KOPT-K1 (cell line): ENCODE results near the gene ACTN4.

Experiments used
- H3K27ac ChIP-seq: fragments of 200-600 bp; sonication (generic); 2 replicates; pipeline ENCODE4 v1.5.1; 2016; ENCODE audit warnings: antibody characterized with exemption, mild to moderate bottlenecking, low read depth, low read length; ENCODE audit not compliant: poor library complexity, severe bottlenecking
- H3K36me3 ChIP-seq: fragments of 200-600 bp; sonication (generic); 2 replicates; pipeline ENCODE4 v1.5.1; 2017; ENCODE audit warnings: antibody characterized with exemption, mild to moderate bottlenecking, low read length, moderate library complexity; ENCODE audit not compliant: insufficient read depth
- H3K9me3 ChIP-seq: fragments of 200-600 bp; sonication (generic); 2 replicates; pipeline ENCODE4 v1.5.1; 2017; ENCODE audit warnings: antibody characterized with exemption, low read length, mild to moderate bottlenecking; ENCODE audit not compliant: insufficient read depth, poor library complexity, severe bottlenecking

Gene ACTN4

DNA sequence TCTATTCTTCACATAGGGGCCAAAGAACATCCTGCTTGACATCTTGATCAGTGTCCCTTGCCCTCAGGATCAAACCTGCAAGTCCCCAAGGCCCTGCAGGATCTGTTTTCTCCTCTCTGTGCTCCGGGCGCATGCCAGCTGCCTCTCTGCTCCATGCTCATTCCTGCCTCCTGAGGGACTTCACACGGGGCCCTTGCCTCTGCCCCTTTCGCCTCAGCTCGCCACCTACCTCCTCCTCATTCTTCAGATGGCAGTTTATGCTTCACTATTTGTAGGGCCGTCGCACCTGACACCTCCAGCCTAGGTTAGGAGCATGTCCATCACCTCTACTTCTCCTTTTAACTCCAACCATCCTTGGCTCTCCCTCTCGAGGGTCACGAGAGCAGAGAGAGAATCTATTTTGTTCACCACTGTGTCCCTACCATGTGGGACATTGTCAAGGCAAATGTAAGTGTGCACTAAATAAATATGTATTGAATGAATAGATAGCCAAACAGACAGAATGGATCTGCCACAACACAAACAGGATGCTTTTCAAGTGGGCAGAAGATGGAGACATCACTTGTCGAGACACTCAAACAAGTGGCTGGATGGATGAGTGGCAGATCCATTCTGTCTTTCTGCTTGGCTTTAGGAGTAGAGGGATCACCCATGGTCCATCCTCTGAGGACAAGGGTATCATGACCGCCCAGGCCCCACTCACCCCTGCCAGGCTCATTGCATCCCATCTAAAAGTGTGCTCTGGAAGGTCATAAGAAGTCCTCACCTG lies 29.6 kb downstream of the ACTN4 start:
- Histone ChIP-seq H3K9me3 (no peaks in the 10 kb centered on the region), H3K27ac (no peak overlapping the region), H3K36me3 (no peaks in the 10 kb centered on the region)

DNA sequence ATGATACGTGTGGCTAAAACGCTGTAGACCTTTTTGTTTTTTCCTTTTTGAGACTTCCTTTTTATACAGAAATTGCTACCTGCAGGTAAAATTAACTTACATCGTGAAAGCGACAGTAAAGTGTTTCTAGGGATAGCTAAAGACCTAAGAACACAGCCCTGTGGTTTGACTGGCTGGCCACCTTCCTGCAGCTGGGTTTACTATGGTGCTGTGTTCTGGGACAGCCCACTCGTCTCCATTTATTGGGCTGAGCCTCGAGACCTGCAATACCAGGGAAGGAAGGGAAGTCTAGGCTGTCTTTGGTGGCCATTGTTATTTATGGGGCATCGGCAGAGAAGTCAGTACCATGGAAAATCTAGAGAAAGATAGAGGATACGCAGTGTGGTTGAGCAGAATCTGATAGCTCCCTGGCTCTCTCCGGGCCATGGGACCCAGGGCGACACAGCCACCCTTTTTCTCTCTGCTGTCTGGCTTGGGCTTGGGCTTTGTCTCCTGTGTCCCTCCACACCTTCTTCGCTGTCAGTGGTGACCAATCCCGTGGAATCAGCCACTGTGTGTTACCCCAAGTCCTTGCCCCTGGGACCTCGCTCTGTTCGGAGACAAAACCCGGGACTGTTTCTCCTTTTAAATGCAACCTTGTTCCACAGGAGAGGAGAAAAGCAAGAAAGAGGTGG lies 30.9 kb downstream of the ACTN4 start:
- H3K27ac ChIP-seq, result no peak overlapping the region
- H3K9me3 ChIP-seq, result no peaks in the 10 kb centered on the region
- no peaks in the 10 kb centered on the region for H3K36me3 ChIP-seq

DNA sequence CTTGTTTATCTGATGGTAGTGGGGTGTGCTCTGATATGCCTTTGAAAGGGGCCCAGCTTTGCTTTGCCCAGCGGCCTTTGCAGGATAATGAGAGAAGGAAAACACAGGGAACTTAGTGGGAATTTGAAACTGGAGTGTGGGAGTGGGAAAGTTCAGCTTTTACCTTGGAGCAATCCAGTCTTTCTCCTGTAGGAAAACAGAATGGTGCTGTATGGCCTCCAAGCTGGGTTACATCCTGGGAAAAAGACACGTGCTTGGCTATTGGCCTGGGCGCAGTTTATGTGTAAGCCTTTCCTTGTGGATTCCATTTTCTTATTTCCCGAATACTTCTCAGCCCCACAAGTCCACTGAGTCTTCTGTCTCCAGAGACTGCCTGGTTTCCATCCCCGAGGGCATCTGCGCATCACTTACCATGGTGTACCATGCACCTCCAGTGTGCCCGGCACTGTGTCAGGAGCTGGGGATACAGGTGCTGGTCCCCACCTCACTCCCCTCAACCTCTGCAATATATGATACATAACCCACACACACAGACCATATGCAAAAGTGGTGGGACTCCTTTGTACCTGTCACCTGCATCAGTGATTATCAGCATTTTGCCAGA lies 31.5 kb downstream of the ACTN4 start:
- Histone ChIP-seq H3K27ac (no peak overlapping the region), H3K36me3 (no peaks in the 10 kb centered on the region), H3K9me3 (no peaks in the 10 kb centered on the region)

DNA sequence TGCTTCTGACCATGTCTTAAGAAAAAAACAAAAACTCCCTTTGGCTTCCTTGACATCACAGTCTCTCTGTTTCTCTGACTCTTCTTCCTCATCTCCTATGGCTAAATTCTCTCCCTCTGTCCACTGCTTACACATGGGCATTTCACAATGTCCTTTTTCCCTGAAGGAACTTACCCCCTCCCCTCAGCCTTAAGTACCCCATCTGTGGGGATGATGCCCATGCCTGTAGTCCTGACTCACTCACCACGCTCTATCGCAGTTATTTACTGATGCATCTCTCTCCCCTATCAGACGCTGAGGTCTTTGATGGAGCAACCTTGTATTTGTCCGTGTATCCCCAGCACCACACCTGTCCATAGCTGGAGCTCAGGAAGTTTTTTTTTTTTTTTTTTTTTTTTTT lies 32.4 kb downstream of the ACTN4 start:
- Histone ChIP-seq H3K27ac (no peak overlapping the region), H3K9me3 (no peaks in the 10 kb centered on the region), H3K36me3 (no peaks in the 10 kb centered on the region)

DNA sequence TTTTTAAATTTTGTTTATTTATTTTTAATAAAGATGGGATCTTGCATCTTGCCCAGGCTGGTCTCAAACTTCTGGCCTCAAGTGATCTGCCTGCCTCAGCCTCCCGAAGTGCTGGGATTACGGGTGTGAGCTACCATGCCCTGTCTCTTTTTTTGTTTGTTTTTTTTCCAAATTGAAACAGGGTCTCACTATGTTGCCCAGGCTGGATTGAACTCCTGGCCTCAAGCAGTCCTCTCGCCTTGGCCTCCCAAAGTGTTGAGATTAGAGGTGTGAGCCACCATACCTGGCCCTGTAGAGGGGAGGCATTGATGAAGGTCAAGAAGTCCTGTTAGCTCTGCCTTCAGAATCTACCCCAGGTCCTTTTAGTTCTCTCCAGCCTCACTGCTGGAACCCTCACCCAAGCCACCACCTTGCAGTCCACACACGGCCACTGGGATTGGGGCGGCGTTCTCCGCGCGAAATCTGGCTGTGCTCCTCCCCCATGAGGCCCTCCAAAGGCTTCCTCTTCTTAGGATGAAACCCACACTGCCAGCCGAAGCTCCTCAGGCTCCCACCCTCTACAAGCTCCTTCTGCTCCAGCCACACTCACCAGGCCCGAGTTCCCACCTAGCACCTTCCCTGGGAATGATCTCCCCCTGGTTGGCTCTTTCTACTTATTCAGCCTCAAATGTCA lies 34.9 kb downstream of the ACTN4 start:
- Histone ChIP-seq H3K27ac (no peak overlapping the region), H3K36me3 (no peaks in the 10 kb centered on the region), H3K9me3 (no peaks in the 10 kb centered on the region)

DNA sequence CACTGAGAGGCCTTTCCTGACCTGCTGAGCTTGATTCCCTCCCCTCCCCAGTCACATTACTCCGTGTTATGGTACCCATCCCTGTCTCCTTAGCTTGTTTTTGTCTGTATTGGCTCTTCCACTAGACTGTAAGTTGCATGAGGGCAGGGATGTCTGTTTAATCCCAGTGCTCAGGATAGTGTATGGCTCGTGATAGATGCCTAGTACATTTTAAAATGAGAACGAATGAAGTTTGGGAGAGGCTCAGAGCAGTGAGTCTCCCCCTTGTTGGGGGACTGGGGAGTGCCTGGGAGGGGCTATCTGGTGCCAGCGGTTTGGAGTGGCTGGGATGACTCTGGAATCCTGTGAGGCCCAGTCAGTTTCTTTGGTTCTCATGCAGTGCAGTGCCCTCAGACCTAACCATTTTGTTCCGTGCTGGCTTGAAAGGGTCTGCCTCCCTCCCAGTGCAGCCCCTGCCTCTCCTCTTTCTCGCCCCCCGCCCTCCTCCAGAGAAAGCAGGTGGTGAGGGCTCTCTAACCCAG lies 35.5 kb downstream of the ACTN4 start:
- Histone ChIP-seq H3K36me3 (no peaks in the 10 kb centered on the region), H3K27ac (no peak overlapping the region), H3K9me3 (no peaks in the 10 kb centered on the region)

DNA sequence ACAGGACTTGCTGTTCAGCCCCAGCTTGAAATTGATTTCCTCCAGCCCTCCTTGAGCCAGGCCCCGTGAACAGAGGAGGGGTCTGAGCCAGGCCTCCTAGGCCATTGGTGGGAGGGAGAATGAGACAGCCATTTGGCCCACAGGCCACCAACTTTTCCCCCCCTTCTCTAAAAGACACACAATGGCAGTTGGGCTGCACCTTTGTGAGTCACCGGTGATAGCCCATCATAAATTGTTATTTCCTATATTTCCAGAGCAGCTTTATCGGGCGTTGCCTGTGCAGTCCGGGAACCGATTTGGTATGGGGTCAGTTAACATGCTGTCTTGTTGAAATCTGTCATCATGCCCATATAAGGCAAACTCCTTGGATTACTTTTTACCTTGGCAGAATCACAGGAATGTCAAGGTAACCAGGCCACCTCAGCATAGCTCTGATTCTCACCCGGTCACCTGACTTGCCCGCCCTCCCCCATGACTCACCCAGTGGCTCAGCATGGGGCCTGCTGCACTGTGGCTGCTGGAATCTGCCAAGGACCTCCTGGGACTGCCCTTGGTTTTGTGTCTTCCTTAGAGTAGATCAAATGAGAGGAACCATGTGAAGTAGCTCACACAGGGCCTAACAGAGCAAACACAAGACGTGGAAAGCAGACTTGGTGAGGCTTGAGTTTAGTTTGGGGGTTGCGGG lies 36.1 kb downstream of the ACTN4 start:
- no peak overlapping the region for H3K27ac ChIP-seq
- H3K36me3 ChIP-seq, result no peaks in the 10 kb centered on the region
- H3K9me3 ChIP-seq, result no peaks in the 10 kb centered on the region

DNA sequence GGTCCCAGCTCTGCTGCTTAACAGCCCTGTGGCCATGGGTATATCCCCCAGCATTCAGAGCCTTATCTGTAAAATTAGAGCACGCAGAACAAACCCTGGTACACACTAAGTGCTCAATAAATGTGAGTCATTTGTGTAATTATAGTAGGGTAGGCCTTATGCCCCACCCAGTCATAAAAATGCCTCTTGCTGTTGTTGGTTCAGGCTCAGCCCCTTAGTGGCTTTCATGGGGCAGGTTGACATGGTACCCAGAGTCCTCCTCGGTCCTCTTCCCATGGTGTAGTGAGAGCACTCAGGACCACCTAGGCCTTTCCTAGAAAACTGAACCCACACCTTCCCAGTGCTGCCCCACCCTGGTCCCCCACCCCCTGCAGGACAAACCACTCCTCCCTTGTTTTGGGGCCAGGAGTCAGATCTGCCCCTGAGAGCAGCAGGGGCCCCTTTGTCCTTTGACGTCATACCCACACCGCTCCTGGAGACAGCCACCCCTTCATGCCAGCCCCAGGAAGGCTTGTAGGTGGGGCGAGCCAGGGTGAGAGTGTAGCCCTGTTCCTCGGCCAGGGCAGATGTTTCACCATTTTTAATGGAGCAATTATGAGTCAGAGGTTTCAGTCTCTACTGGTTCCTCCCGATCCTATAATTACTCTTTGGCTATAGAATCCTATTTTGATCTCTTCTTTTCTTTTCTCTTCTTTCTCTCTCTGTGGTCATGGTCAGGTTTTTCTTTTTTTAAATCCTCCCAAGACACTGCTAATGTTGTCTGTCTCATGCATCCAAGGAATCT lies 36.8 kb downstream of the ACTN4 start:
- Histone ChIP-seq H3K36me3 (no peaks in the 10 kb centered on the region), H3K27ac (no peak overlapping the region), H3K9me3 (no peaks in the 10 kb centered on the region)

DNA sequence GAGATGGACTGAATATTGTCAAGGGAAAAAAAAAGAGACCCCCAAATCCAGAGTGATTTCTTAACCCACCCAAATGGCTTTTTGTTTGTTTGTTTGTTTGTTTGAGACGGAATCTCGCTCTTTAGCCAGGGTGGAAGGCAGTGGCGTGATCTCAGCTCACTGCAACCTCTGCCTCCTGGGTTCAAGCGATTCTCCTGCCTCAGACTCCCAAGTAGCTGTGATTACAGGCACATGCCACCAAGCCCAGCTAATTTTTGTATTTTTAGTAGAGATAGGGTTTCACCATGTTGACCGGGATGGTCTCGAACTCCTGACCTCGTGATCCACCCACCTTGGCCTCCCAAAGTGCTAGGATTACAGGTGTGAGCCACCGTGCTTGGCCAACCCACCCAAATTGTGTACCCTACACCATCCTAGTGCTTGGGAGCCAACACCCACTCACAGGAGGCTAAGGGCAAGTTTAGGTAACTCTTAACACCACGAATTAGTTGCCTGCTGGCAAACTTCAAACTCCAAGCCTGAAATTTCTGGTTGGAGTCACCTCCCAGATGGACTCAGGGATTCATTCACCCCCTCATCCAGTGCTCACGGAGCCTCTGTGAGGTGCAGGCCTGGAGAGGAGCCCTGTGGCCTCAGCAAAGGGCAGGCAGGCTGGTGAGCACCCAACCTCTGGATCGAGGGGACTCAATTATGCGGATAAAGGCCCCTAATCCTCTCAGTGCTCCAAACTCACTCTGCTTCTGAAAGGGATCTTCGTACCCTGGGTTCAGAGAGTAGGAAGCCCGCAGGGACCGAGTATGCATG lies 37.6 kb downstream of the ACTN4 start:
- no peaks in the 10 kb centered on the region for H3K9me3 ChIP-seq
- H3K36me3 ChIP-seq, result no peaks in the 10 kb centered on the region
- H3K27ac ChIP-seq, result no peak overlapping the region

DNA sequence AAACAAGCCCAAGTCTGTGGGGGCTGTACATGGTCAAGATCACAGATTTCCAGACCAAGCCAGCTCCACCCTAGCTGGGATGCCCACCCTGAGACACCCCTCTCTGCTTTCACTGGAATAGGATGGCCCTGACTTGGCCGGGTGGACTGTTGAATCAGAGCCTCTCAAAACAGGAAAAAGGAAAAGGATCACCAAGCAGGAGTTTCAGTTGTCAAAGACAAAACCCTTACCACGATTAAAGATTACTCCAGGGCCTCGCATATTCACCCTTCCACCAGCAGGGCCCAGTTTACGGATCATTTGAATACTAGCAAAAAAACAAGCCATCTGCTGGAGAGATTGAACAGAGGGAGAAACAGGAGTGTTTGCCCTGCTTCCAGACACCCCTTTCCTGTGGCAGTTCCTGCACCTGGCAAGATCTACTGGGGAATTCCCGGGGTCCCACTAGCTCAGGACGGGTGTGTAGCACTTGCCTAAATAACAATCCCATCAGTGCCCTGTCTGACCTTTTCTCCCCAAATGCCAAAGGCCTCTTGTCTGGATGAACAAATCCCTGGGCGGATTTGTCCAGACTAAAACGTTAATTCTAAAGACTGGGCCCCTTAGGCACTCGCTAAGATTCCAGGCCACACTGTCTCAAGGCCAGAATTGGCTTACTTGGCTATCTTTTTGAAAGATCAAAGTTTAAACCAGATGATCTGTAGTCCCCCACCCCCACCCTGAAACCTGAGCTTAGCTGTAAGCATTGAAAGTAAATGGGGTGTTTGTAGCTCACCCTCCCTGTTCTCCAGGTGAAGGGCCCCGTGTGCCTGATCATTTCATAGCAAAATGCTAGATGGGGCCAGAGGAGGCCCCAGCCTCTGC lies 38.4 kb downstream of the ACTN4 start:
- Histone ChIP-seq H3K9me3 (no peaks in the 10 kb centered on the region), H3K36me3 (no peaks in the 10 kb centered on the region), H3K27ac (peak overlapping the region; percentile 12)

DNA sequence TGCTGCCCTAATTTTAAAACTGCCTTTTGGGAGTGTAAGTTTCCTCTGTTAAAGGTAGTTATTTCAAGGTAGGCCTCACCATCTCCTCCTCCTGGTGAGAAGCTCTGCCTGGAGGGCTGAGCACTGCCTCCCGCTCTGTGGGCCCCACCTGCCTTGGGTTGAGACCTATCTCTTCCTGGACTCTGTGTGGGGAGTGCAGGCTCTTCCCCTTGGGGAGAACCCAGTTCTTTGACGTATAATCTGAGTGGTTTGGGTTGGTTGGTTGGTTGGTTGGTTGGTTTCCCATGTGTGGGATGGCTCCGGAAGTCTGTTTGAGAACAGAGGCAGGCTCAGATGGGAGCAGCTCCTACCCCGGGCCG lies 39.1 kb downstream of the ACTN4 start:
- Histone ChIP-seq H3K9me3 (no peaks in the 10 kb centered on the region), H3K27ac (peak overlapping the region; percentile 12), H3K36me3 (no peaks in the 10 kb centered on the region)

DNA sequence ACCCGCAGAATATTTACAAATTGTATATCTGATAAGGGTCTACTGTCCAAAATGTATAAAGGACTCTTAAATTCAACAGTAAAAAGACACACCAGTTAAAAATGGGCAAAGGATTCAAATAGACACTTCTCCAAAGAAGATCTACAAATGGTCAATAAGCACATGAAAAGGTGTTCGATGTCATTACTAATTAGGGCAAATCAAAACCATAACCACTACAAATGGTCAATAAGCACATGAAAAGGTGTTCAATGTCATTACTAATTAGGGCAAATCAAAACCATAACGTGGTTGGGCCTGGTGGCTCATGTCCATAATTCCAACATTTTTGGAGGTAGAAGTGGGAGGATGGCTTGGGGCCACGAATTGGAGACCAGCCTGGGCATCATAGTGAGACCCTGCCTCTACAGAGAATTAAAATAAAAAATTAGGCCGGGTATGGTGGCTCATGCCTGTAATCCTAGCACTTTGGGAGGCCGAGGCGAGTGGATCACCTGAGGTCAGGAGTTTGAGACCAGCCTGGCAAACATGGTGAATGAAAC lies 40.5 kb downstream of the ACTN4 start:
- H3K9me3 ChIP-seq, result no peaks in the 10 kb centered on the region
- no peak overlapping the region for H3K27ac ChIP-seq
- no peaks in the 10 kb centered on the region for H3K36me3 ChIP-seq

DNA sequence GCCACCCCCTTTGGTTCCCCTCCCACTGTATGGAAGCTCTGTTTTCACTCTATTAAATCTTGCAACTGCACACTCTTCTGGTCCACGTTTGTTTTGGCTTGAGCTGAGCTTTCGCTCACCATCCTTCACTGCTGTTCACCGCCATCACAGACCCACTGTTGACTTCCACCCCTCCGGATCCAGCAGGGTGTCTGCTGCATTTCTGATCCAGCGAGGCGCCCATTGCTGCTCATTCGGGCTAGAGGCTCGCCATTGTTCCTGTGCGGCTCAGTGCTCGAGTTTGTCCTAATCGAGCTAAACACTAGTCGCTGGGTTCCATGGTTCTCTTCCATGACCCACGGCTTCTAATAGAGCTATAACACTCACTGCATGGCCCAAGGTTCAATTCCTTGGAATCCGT lies 42.7 kb downstream of the ACTN4 start:
- Histone ChIP-seq H3K27ac (no peak overlapping the region), H3K36me3 (no peaks in the 10 kb centered on the region), H3K9me3 (no peaks in the 10 kb centered on the region)
